GM19193 (cell line): ENCODE measurements around the gene C9orf153.

ENCODE experiments used
- POLR2A ChIP-seq: IDR thresholded peaks from 4 replicates; pipeline ENCODE4 v1.6.1; 2011; ENCODE audit not compliant: insufficient read depth, insufficient read length; ENCODE audit errors: extremely low read depth

Gene C9orf153

DNA sequence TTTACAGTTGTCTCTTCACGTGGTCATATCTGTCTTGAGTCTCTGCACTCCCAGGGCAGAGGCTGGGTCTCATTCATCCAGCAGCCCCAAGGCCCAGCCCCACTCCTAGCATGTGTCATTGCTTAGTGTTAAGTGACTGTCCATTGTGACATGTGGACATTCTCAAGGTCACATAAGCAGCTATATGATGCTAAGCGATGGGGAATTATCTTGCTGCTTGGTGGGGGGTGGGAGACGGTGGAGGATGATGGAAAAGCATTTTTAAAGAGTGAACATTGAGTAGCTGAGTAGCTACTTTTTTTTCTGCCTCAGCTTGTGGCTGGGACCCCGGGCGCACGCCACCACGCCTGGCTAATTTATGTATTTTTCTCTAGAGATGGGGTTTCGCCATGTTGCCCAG lies at the start of gene C9orf153:
TSS of gene C9orf153 (minus strand) at position 101 of the 400 bp plus-strand sequence. CDS start 30,054 bp downstream, outside the sequence.
- no peak for TF ChIP-seq POLR2A

DNA sequence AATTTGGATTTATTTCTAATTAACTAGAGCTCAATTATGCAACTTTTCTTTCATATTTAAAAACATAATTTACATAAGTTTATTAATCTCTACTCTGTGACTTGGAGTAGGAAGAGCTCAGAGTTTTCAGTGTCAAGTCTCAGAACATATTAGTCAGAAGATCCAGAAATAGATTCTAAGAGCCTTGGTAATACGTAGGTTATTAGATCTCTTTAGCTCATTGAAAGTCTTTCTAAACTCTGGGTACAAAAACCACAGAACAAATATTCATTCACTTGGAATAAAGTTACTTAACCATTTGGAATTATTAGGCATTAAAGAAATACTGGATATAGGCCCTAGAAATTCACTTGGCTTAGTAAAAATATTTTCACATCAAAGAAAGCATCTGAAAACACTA lies 49.2 kb upstream of the C9orf153 start:
- TF ChIP-seq POLR2A: no peak

DNA sequence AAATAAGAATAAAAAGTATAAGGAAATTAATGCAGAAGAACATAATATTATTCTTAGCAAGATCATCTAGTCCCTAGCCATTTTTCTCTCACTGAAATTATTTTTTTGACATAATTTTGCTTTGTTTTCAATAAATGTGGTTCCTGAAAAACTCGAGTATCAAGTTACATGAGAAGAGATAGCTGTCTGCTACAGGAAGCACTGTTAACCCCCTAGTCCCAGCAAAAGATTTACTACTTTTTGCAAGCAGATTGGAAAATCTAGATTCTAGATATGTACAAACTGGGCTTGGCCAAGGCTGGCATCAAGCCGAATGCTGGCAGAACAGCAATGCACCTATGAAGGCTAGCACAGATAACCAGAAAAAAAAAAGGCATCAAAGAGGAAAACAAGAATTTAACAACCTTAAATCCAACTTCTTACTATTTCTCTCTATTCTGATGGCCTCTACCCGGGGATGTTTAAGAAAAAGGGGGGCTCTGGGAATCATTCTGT lies 44.8 kb upstream of the C9orf153 start:
- no peak for TF ChIP-seq POLR2A

DNA sequence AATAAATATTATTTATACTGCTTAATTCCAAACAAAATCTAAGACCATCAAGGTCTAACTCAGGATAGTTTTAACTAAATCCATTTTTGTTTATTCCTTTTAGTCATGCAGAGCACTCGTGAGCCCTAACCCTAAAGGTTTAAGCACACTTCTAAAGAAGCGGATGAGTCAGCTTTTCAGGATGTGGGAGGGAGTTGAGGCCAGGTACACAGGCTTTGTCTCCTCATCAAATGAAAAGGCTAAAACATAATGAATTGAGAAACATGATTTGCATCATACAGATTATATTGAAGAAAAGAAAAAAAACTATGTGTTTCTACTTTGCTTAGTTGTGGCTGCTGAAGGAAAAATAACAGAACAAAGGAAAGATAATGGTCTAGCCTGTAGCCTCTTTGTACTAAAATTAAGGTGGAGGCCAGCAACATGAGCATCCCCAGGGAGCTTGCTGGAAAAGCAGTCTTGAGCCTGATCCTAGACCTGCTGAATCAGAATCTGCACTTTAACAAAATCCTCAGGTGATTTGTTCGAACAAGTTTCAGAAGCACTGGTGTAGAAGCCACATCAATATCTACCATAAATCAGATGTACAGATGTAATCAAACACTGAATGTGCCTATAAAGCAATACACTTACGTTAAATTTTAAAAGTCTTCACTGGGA lies 44.0 kb upstream of the C9orf153 start:
- no peak for TF ChIP-seq POLR2A

DNA sequence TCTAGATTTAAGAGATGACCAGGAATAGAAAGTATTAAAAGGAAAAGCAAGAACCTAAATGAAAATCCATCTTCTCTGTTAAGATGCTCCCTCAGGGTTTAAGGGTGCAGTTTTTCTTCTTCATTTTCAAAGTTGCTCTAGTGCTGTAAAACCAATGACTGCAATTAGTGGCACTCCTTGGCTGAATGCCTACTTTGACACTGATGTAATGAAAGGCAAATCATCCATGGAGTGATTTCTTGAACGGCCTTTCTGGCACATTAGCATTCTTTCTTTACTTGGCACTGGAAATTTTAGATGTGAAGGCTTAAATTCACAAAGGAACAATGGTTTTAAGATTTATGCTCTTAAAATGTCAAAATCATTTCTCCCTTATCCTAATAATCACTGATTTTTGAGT lies 42.2 kb upstream of the C9orf153 start:
- no peak for TF ChIP-seq POLR2A

DNA sequence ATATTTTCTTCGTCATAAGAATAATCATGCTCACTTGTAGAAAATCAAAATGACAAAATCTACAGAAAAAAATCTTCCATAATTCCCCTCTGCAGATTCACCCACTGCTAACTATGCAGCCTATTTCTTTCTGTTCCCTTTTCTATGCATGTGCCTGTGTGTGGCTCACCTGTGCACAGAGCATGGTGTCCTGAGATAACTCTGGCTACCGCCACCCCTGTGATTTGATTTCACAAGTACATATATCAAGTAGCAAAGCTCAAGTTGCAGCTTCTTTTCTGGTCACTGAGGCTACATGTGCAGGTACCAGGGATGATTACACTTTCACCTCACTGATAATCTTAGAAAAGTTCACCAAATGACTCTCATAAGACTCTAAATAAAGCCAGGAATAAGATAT lies 41.2 kb upstream of the C9orf153 start:
- TF ChIP-seq POLR2A: no peak

DNA sequence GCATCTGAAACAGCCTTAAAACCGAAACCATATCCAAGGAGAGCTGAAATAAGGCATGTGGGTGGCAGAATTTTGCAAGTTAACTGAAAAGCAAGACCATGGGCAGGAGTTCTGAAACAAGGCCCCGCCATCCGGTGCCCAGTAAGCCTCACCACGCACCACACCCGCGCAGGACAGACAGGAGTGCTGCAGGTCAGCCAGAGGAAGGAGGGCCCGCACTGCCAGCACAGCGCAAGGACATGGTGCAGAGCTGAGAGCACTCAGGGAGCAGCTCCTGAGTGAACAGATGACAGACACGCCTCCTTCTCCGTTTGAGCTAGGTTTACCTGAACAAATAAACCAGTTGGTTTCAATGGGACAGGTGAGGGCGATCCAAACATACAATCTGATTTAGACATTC lies 39.4 kb upstream of the C9orf153 start:
- no peak for TF ChIP-seq POLR2A

DNA sequence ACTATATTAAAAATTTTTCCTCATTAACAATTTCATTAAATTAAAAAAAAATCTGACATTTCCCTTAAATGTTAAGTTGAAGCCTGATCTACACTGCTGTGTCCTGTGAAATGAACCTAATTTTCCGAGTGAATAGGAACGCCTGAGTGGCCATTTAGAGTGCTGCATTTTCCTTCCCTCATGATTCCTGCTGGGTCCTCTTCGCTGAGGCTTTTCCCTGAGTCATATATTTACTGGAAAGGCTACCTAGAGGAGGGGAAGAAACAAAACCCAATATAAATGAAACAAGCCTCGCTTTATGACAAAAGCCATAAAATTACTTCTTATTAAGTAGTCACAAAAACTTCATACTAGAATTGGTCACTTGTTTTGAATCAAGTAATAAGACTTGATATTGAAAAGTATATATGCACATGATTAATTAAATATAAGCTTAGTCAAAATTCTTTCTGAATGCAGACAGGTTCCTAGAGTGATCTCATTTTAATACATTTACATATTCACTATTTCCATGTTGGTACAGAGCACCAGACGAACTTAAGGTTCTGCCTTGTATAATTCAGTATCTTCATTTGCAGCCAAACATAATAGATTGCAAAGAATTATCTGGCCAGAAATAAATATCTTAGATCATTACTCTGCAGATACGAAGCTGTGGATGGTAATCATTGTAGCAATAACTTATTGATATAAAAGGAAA lies 29.2 kb upstream of the C9orf153 start:
- no peak for TF ChIP-seq POLR2A

DNA sequence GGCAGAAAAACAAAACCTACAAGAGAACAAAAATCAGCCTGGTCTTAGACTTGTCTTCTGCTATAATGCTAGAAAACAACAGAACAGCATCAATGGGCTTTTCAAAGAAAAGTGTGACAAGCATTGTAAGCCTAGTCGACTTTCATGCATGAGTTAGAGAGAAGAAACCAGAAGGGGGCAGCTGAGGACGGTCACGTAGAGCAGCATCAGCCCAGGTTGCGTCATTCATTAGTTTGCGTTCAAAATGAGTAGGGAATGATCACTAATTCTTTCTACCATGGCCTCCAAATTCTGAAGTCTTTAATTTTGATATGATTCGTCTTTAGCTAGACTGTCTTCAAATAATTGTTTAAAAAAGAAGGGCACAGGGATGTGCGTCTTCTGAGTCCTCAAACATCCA lies 27.6 kb upstream of the C9orf153 start:
- no peak for TF ChIP-seq POLR2A

DNA sequence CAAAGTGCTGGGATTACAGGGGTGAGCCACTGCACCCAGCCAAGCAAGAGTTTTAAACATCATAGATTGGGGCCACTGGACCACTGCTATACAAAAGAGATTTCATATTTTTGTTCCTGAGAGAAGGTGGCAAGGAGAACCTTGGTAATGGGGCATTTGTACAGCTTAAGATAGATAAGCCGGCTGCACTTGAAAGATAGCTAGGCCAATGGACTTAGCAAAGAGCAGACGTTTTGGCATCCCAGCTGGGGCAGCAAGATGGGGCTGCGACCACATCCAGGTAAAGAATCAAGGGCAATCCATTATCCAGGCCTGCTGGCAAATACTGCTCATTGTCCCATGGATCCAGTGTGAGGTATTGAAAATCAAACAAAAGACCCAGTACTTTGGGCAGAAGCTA lies 26.8 kb upstream of the C9orf153 start:
- TF ChIP-seq POLR2A: no peak

DNA sequence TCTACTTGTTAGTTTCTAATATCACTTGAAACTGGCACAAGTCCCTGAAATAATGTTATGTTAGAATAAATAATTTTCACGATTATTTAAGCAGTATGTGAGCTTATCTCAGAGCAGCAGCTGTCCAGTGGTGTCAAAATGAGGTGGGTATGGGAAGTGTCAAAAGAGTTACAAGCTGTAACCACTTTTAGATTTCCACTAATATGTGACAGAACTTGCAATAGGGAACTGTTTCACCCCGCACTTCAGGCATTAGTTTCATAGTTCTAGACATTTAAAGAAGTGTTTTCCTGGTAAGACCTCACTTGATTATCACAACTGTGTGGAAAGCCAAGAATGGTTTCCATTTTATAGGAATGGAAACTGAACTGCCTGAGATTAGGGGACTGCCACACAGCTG lies 25.8 kb upstream of the C9orf153 start:
- no peak for TF ChIP-seq POLR2A

DNA sequence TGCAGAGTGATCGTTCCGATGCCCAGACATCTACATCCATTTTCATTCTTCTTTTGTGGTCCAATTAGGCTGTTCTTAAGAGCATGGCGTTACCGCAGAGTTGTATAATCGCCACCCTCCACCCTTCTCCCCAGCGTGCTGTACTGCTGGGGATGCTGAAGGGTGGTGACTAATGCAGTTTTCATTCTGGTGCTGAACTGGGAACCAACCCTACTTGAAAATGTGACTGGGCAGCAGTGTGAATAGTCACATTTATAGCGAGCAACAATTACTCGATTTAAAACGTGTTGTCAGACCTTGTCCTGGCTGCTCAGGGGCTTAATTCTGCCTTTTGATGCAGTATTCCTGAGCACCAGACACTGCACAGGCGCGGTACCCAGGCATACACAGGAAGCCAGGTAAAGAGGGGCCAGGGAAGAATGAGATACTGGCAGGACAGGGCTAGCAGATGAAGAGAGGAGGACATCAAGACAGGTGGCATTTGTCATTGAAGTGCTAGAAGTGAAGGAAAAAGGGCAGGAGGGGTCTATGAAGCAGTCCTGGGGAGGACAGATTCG lies 23.6 kb upstream of the C9orf153 start:
- TF ChIP-seq POLR2A: no peak

DNA sequence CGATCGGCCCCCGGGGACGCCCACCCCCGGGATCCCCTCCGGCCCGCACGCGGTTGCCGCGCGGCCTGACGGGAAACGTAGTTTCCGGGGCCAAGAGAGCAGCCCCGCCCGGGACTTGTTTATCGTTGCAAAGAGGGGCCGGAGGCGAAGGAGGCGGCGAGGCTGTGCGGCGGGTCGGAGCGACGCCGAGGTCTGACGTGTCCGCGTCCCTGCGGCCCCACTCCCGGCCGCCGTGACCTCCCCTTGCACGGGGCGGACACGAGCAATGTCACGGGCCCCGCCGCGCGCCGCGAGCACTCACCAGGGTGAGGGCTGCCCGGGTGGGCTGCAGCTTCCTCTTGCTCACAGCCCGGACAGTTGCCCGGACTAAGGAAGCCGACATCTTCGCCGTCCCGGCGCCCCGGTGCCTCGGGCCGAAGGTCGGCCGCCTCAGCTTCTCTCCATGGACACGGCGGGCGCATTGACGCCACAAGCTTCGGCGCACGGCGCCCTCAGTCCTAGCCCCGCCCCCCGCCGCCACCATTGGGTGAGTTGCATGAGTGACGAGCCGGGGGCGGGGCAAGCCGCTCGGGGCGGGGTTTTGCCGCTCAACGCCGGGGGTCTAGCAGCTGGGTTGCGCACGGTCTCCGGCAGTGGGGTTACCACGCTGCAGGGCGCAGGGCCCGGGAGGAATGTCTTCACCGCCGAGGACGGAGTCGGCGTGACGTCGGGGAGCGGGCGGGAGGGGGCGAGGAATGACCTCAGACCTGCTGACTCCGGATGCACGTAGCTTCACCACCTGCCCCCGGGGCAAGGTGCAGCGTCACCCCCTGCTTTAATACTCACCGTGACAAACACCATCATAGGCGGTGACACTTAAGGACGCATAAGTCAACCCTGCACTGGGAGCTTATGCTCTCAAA lies 22.9 kb upstream of the C9orf153 start, which contains the start of gene ISCA1:
TSS of gene ISCA1 (minus strand) at position 462 of the 902 bp plus-strand sequence. CDS start at position 382, 80 bp downstream.
- peak; percentile 75 for TF ChIP-seq POLR2A

DNA sequence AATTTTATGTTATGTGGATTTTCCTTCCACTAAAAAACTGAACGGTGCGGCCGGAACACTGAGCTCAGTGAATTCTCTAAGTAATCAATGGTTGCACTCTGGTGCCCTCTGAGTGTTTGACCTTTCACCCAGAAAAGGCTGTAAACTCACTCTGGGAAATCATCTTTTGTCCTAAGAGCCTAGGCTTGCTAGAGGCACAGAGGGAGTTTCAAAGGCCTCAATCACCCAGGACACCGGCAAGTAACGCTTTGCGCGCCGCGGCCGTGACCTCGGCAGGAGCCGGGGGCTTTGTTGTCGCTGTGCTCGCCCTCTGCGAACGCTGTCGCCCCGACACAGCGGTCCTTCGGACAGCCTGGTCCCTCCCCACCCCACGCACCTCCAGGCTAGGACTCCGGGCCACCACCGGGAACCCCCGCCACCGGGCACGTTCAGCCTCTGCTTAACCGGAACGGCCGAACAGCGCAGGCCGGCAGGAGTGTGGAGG lies 22.2 kb upstream of the C9orf153 start:
- TF ChIP-seq POLR2A: no peak

DNA sequence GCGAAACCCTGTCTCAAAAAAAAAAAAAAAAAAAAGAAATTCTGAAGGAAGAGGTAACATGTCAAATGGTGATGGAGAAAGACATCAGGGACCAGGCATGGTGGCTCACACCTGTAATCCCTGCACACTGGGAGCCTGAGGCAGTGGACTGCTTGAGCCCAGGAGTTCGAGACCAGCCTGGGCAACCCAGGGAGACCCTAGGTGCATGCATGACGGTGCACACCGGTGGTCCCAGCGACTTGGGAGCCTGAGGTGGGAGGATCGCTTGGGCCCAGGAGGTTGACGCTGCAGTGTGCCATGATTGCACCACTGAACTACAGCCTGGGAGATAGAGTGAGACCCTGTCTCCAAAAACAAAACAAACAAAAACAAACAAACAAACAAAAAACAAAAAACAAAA lies 21.1 kb upstream of the C9orf153 start:
- TF ChIP-seq POLR2A: no peak

DNA sequence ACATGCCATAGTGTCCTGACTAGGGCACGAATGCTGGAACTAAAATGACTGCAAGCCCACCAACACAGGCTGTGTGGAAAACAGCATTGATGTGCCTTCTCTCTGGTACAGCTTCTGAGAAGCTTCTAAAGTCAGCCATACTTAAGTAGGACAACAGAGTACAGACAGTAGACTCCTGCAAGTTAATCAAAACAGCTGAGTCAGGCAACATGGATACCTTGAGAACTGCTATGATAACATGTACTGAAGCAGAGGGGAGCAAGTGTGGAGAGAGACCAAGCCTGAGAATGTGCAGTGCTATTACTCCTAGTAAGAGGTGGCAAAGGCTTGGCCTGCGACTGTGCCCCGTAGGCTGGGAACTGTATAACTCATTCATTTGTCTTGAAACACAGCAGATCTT lies 20.4 kb upstream of the C9orf153 start:
- TF ChIP-seq POLR2A: no peak

DNA sequence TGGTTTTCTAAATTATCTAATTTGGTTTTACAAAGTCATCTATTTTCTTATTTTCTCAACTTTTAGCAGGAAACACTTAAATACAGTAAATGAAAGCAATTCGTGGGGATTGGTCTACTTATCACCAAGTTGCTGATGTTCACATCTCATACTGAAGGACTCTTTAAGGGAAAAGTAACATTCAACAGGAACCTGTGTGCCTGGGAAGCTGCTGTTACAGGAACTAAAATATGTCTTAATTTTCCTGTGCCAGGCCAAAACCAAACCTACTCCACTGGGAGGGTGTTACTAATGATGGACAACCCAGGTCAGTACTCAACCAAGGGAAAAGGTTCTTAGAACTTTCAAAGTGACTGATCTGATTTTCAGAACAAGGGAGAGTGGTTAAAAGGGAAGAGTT lies 17.6 kb upstream of the C9orf153 start:
- no peak for TF ChIP-seq POLR2A
